Measurements from ENCODE around the gene CAVIN2.

DNA sequence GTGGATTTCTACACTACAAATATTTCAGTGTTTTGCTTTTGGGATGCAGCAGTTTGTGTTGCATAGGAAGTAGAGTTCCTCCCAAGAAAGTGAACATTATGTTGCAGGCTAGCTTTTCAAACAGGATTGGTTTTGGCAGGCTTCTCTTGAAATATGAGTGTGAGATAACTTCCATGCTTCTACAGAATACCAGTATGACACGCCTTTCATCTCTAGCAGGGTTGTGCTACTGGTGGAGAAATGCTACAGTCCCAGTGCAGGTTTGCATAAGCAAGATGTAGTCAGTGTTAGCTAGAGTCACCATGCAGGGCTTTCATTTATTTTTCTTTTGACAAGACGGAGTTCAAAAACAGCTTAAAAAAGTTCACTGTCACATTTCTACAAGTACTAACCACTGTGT is 17.1 kb upstream of the CAVIN2 start:
- TF ChIP-seq CTCF (IDR thresholded peaks at IDR 0.05): no peak
- TF ChIP-seq POLR2A (IDR thresholded peaks at IDR 0.05): no peak

Measured in heart left ventricle (tissue), 13 donors.